T-cell (primary cell): ENCODE data around the gene SLC38A11. TPM values are rescaled to one million over a fixed set of nuclear protein-coding genes. Genes with fewer than 3 reads are reported as not detected.
"Not testable (repeated sequence)": the region's sequence is repeated elsewhere in the genome, so short reads cannot be mapped to it uniquely, and the experiment has no call there.

Source experiments
- ATAC-seq, 4 experiments: fragments of 200-7000 bp in 3 of 4; fragments of 150-1000 bp in 1 of 4; cut with Tn5 transposase; replicated peaks in 1 of 4; 1 replicate in 3 of 4; 2 replicates in 1 of 4; pipeline ENCODE4 v1.10.0; 2021; ENCODE audit warnings: moderate library complexity in 3 of 4, mild to moderate bottlenecking in 2 of 4, moderate number of reproducible peaks in 1 of 4
- CTCF ChIA-PET, 2 donors: fragments of 300-600 bp; sonication (Branson Sonifier 250); formaldehyde crosslinking; loops; one replicate each; lab custom pipeline; 2022; ENCODE audit warnings: antibody characterized with exemption in 2 of 2; lab: Charles Lee
- POLR2A ChIA-PET, 2 donors: fragments of 300-600 bp; sonication (Branson Sonifier 250); formaldehyde crosslinking; loops; one replicate each; lab custom pipeline; 2022; ENCODE audit warnings: antibody characterized with exemption in 2 of 2; lab: Charles Lee
- DNase-seq, 35 experiments: peaks; one replicate each; pipeline versions ENCODE4 v3.0.0 to v3.0.0-alpha.2; 2013 to 2023
- H3K27ac ChIP-seq: one replicate; pipeline ENCODE4 v1.5.1; 2013; ENCODE audit warnings: low read length
- H3K27me3 ChIP-seq, 2 experiments: replicated peaks in 1 of 2; 1 replicate in 1 of 2; 2 replicates in 1 of 2; pipeline versions ENCODE4 v1.6.1 to v1.7.0; 2013; ENCODE audit warnings: low read length in 1 of 2, mixed read lengths in 1 of 2; ENCODE audit not compliant: control insufficient read depth in 2 of 2, insufficient read depth in 2 of 2; ENCODE audit errors: extremely low read depth in 1 of 2
- H3K36me3 ChIP-seq, 2 donors: 1 replicate in 1 of 2; 2 replicates in 1 of 2; pipeline versions ENCODE4 v1.6.1 to v1.7.0; 2013; ENCODE audit warnings: low read length in 1 of 2; ENCODE audit not compliant: control insufficient read depth in 2 of 2, insufficient read depth in 1 of 2; ENCODE audit errors: extremely low read depth in 1 of 2
- H3K4me1 ChIP-seq, 2 experiments: 1 replicate in 1 of 2; 2 replicates in 1 of 2; pipeline versions ENCODE4 v1.6.1 to v1.7.0; 2013; ENCODE audit warnings: low read length in 2 of 2, mixed read lengths in 1 of 2; ENCODE audit not compliant: insufficient read depth in 2 of 2, control insufficient read depth in 1 of 2; ENCODE audit errors: extremely low read depth in 1 of 2
- H3K4me3 ChIP-seq, 2 donors: 1 replicate in 1 of 2; 2 replicates in 1 of 2; pipeline versions ENCODE4 v1.5.1 to v1.7.0; 2013; ENCODE audit warnings: mild to moderate bottlenecking in 2 of 2, low read length in 1 of 2, moderate library complexity in 1 of 2; ENCODE audit not compliant: control insufficient read depth in 1 of 2; ENCODE audit errors: extremely low read depth in 1 of 2
- H3K9me3 ChIP-seq: 2 replicates; pipeline ENCODE4 v1.7.0; 2013
- H3K27ac Mint-ChIP-seq, 2 donors: one replicate each; pipeline ENCODE4 v1.8.0; 2020 to 2021; ENCODE audit warnings: mild to moderate bottlenecking in 2 of 2, mixed read lengths in 2 of 2
- H3K27me3 Mint-ChIP-seq, 2 donors: one replicate each; pipeline ENCODE4 v1.8.0; 2021 to 2022; ENCODE audit warnings: mixed read lengths in 2 of 2
- H3K36me3 Mint-ChIP-seq: one replicate; pipeline ENCODE4 v1.8.0; 2021; ENCODE audit warnings: mixed read lengths
- H3K4me1 Mint-ChIP-seq, 3 donors: one replicate each; pipeline ENCODE4 v1.8.0; 2020 to 2022; ENCODE audit warnings: mixed read lengths in 3 of 3, mild to moderate bottlenecking in 1 of 3
- H3K4me3 Mint-ChIP-seq, 3 donors: one replicate each; pipeline ENCODE4 v1.8.0; 2020 to 2022; ENCODE audit warnings: mild to moderate bottlenecking in 3 of 3, mixed read lengths in 3 of 3, moderate library complexity in 3 of 3
- H3K9me3 Mint-ChIP-seq, 3 donors: one replicate each; pipeline ENCODE4 v1.8.0; 2020 to 2022; ENCODE audit warnings: mixed read lengths in 3 of 3
- whole genome bisulfite sequencing: methylation state at CpG from one replicate; pipeline ENCODE4 v1.1.5; 2013; ENCODE audit warnings: missing lambda C conversion rate; ENCODE audit not compliant: insufficient coverage; 5-methylcytosine and 5-hydroxymethylcytosine counted together
- total RNA-seq, 35 experiments: library from RNA in 6 of 35; stranded (reverse) in 6 of 35; fragments of 120-200 nt in 1 of 35; gene quantifications; one replicate each; pipeline versions ENCODE4 v1.2.1 to v1.2.4 and lab custom pipeline; 2013 to 2026

The SLC38A11 gene
- total RNA-seq, 5 donors from 2014 or later (not counting 1 experiment from before 2014, with no cell fraction given), result 0.38 to 0.72 TPM; not detected in 3

DNA sequence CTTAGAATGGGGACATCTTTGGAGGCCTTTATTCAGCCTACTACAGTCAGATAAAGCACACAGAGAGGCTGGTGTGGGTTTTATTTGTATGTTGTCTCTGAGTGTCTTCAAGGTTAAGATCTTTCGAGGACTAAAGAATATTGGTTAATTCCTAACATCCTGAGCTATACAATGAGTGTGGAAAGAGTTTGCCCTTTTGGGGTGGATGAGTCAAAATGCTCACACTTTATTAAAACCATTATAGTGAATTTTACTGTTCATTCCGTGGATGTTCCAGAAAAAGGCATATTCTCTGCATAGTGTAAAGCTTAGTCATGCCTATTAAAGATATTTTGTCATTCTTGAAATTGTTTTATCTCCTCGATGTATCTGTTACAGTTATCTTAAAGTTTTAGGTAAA, 29.1 kb upstream of the SLC38A11 start:
- no peaks in the 10 kb centered on the region for H3K36me3 Mint-ChIP-seq
- CTCF ChIA-PET, result no interaction called here
- Histone ChIP-seq H3K27ac (no peak overlapping the region), H3K27me3 (no peaks in the 10 kb centered on the region), H3K36me3 (no peaks in the 10 kb centered on the region), H3K4me1 (no peaks in the 10 kb centered on the region), H3K4me3 (no peak overlapping the region), H3K9me3 (no peaks in the 10 kb centered on the region)
- no CpG with 5 or more reads among the region's 3 CpGs for WGBS
- H3K4me1 Mint-ChIP-seq, result peaks cover 8 to 10% (median 10%) of the 10 kb centered on the region in 3 donors
- POLR2A ChIA-PET, result no interaction called here
- no peaks in the 10 kb centered on the region for H3K9me3 Mint-ChIP-seq
- DNase-seq (no peak), ATAC-seq (no peak)
- no peak overlapping the region for H3K4me3 Mint-ChIP-seq
- H3K27ac Mint-ChIP-seq, result no peak overlapping the region
- peaks cover 0 to 4% of the 10 kb centered on the region in 2 donors for H3K27me3 Mint-ChIP-seq

- Mint-ChIP-seq H3K36me3 (no peaks in the 10 kb centered on the region), H3K4me1 (peaks cover 0 to 2% (median 0%) of the 10 kb centered on the region in 3 donors), H3K27ac (no peak overlapping the region), H3K4me3 (no peak overlapping the region), H3K9me3 (no peaks in the 10 kb centered on the region), H3K27me3 (peaks cover 0 to 4% of the 10 kb centered on the region in 2 donors)
- Histone ChIP-seq H3K36me3 (no peaks in the 10 kb centered on the region), H3K4me1 (no peaks in the 10 kb centered on the region), H3K4me3 (no peak overlapping the region), H3K27ac (no peak overlapping the region), H3K9me3 (no peaks in the 10 kb centered on the region), H3K27me3 (no peaks in the 10 kb centered on the region)
- DNase-seq (no peak), ATAC-seq (no peak)
- ChIA-PET POLR2A (no interaction called here), CTCF (no interaction called here)
- WGBS, result 50% methylated on average over 2 of the region's 7 CpGs
Measured at GRCh38 chr2:164981217-164981990, 26.1 kb upstream of the SLC38A11 start.

- CTCF ChIA-PET, DNase-seq, H3K27ac Mint-ChIP-seq, POLR2A ChIA-PET, H3K4me1 ChIP-seq, H3K4me1 Mint-ChIP-seq, H3K36me3 Mint-ChIP-seq, H3K4me3 Mint-ChIP-seq, H3K9me3 ChIP-seq, H3K27me3 Mint-ChIP-seq, ATAC-seq, H3K36me3 ChIP-seq, H3K27me3 ChIP-seq, H3K4me3 ChIP-seq, H3K27ac ChIP-seq, H3K9me3 Mint-ChIP-seq: not testable (repeated sequence)
- WGBS, result 83% methylated on average over 1 of the region's 2 CpGs
Measured at GRCh38 chr2:164980688-164981087, 25.4 kb upstream of the SLC38A11 start.

- no peaks in the 10 kb centered on the region for H3K9me3 Mint-ChIP-seq
- no peak overlapping the region for H3K27ac ChIP-seq
- H3K4me1 Mint-ChIP-seq, result peaks cover 6 to 7% (median 7%) of the 10 kb centered on the region in 3 donors
- no peaks in the 10 kb centered on the region for H3K36me3 Mint-ChIP-seq
- H3K27me3 Mint-ChIP-seq, result peaks cover 0 to 4% of the 10 kb centered on the region in 2 donors
- CTCF ChIA-PET, result no interaction called here
- H3K27ac Mint-ChIP-seq, result no peak overlapping the region
- no peak overlapping the region for H3K4me3 Mint-ChIP-seq
- H3K4me3 ChIP-seq, result no peak overlapping the region
- H3K9me3 ChIP-seq, result no peaks in the 10 kb centered on the region
- no peak for DNase-seq
- POLR2A ChIA-PET, result no interaction called here
- no peaks in the 10 kb centered on the region for H3K36me3 ChIP-seq
- no peaks in the 10 kb centered on the region for H3K27me3 ChIP-seq
- 67% methylated on average over 1 of the region's 2 CpGs for WGBS
- no peaks in the 10 kb centered on the region for H3K4me1 ChIP-seq
- no peak for ATAC-seq
Measured at GRCh38 chr2:164979113-164979512, 23.8 kb upstream of the SLC38A11 start.

DNA sequence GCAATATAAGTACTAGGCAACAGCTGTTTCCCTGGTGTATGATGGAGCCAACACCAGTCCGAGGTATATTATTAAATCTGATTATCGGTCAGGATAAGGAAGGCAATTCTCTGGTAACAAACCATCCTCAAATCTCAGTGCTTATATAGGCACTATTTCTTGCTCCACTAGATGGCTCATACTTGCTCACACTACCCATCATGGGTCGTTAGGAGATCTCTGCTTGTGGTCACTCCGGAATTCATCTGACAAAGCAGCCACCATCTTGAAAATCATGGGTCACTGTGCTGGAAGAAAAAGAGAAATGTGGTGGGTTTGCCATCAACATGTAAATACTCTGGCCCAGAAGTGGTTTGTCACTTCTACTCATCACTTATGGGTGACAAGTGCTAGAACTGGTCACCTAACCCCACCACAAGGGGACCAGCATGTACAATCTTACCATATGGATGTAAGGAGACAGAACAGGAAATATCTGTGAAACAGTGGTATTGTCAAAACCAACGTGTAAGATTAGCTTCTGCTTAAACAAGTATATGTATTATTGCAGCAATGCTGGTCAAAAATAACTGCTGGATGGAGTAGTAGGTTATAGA, 21.6 kb upstream of the SLC38A11 start:
- H3K27ac ChIP-seq, H3K4me3 ChIP-seq, H3K36me3 Mint-ChIP-seq, H3K4me1 ChIP-seq, H3K4me3 Mint-ChIP-seq, CTCF ChIA-PET, DNase-seq, H3K27me3 Mint-ChIP-seq, ATAC-seq, H3K27me3 ChIP-seq, H3K27ac Mint-ChIP-seq, POLR2A ChIA-PET, H3K4me1 Mint-ChIP-seq, H3K36me3 ChIP-seq, H3K9me3 ChIP-seq, H3K9me3 Mint-ChIP-seq: not testable (repeated sequence)
- WGBS, result 17% methylated on average over 1 of the region's 5 CpGs

DNA sequence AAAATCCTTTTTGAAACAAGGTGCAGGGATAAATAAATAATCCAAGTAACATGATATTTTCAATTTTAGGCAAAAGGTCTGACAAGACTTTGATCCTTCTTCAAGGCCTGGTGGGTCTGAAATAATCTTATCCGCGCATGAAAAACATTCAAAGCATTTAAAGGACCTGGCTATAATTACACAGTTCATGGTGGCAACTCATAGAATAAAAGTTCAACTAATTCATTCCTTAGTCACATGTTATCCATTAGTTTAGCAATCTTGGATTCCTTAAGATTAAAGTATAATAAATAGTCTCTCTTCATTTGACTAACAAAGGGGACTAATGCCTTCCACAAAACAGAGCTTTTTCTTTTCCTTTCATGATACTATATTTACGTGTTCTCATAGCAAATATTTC, 21.0 kb upstream of the SLC38A11 start:
- ChIA-PET CTCF (interaction anchor here in 1 of 2 donors (1.2 kb wide), 1 partner anchor 16 kb away, joined by 3 read pairs; no protein-coding TSS in a partner anchor), POLR2A (no interaction called here)
- no peaks in the 10 kb centered on the region for H3K9me3 ChIP-seq
- H3K36me3 Mint-ChIP-seq, result no peaks in the 10 kb centered on the region
- H3K36me3 ChIP-seq, result no peaks in the 10 kb centered on the region
- H3K4me1 ChIP-seq, result no peaks in the 10 kb centered on the region
- no peak overlapping the region for H3K27ac ChIP-seq
- H3K4me3 Mint-ChIP-seq, result no peak overlapping the region
- no peak overlapping the region for H3K4me3 ChIP-seq
- H3K4me1 Mint-ChIP-seq, result peaks cover 7 to 10% (median 9%) of the 10 kb centered on the region in 3 donors
- no CpG with 5 or more reads among the region's 3 CpGs for WGBS
- H3K27ac Mint-ChIP-seq, result no peak overlapping the region
- H3K27me3 ChIP-seq, result no peaks in the 10 kb centered on the region
- DNase-seq (no peak), ATAC-seq (no peak)
- no peaks in the 10 kb centered on the region for H3K9me3 Mint-ChIP-seq
- H3K27me3 Mint-ChIP-seq, result no peaks in the 10 kb centered on the region
